ENCODE results near the gene RECK.
"Not testable (repeated sequence)": the region's sequence is repeated elsewhere in the genome, so short reads cannot be mapped to it uniquely, and the experiment has no call there.

Gene RECK, protein sequence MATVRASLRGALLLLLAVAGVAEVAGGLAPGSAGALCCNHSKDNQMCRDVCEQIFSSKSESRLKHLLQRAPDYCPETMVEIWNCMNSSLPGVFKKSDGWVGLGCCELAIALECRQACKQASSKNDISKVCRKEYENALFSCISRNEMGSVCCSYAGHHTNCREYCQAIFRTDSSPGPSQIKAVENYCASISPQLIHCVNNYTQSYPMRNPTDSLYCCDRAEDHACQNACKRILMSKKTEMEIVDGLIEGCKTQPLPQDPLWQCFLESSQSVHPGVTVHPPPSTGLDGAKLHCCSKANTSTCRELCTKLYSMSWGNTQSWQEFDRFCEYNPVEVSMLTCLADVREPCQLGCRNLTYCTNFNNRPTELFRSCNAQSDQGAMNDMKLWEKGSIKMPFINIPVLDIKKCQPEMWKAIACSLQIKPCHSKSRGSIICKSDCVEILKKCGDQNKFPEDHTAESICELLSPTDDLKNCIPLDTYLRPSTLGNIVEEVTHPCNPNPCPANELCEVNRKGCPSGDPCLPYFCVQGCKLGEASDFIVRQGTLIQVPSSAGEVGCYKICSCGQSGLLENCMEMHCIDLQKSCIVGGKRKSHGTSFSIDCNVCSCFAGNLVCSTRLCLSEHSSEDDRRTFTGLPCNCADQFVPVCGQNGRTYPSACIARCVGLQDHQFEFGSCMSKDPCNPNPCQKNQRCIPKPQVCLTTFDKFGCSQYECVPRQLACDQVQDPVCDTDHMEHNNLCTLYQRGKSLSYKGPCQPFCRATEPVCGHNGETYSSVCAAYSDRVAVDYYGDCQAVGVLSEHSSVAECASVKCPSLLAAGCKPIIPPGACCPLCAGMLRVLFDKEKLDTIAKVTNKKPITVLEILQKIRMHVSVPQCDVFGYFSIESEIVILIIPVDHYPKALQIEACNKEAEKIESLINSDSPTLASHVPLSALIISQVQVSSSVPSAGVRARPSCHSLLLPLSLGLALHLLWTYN

DNA sequence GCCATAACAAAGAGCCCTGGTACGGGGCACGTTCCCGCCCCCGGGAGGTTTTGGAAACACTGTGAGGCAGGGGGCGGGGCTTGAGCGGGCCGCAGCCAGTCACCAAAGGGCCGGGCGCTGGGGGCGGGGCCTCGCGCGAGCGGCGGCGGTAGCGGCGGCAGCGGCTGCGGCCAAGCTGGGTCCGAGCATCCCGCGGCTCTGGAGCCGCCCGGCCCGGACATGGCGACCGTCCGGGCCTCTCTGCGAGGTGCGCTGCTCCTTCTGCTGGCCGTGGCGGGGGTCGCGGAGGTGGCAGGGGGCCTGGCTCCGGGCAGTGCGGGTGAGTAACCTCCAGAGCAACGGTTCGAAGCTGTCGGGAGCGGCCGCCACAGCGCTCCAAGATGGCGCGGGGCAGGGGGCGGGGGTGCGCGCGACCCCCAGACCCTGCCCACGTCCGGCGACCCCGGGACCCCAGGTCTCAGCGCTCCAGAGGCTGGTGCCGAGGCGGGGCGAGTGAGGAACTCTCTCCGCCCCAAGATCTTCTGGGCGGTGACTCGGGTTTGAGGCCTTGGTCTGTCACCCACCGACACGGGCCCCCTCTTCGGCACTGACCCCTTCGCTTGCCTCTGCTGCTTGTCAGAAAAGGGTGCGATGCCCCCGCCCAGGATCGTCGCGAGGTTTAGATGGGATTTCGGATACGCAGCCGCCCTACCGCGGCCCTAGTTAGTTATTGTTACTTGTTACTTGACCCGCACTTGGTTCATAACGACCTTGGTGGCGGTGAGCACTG lies at the start of gene RECK:
Gene RECK, plus strand, starts transcription at position 134 of the 769 bp plus-strand sequence. Its CDS starts 86 bp downstream, at position 220.
- DNase-seq (ENCODE audit: low read depth, low spot score) = peak; percentile 16
- H3K27ac ChIP-seq = no peak within 1 kb of the TSS

DNA sequence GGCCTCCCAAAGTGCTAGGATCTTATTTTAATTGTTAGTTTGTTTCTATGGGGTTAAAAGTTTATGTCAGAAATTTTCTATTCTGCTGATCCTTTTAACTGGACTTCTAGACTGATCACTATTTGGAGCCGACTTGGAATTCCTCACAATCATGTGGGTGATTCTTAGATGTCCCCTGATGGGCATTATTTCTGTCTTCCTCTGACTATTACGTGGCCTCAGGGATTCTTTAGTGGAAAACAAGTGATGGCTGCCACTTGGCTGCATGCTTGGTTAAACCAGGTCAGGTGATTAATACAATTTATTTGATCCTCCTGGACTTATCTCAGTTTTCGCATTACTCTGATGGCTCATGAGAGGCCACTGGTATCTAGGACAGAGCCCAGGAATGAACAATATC lies 46.6 kb upstream of the RECK start:
- DNase-seq (ENCODE audit: low read depth, low spot score) = no peak
- no peak overlapping the region for H3K27ac ChIP-seq

DNA sequence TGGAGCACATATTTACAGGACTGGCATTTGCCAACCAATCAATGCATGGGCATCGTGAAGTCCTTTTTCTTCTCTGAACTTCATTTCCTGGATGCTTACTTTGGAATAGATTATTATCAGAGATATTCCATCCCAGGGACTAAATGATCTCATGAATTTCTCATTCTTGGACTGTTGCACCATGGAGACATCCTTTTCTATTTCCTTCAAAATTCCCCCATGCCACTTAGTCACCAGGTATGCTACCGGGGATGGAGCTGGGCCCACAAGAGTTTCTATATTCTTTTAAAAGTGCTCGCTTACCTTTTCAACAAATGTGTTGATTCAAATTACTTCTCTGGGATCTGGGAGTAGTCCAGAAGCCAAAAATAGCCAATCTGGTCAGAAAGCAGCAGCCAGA lies 43.6 kb upstream of the RECK start:
- not testable (repeated sequence) for H3K27ac ChIP-seq; DNase-seq (ENCODE audit: low read depth, low spot score)

DNA sequence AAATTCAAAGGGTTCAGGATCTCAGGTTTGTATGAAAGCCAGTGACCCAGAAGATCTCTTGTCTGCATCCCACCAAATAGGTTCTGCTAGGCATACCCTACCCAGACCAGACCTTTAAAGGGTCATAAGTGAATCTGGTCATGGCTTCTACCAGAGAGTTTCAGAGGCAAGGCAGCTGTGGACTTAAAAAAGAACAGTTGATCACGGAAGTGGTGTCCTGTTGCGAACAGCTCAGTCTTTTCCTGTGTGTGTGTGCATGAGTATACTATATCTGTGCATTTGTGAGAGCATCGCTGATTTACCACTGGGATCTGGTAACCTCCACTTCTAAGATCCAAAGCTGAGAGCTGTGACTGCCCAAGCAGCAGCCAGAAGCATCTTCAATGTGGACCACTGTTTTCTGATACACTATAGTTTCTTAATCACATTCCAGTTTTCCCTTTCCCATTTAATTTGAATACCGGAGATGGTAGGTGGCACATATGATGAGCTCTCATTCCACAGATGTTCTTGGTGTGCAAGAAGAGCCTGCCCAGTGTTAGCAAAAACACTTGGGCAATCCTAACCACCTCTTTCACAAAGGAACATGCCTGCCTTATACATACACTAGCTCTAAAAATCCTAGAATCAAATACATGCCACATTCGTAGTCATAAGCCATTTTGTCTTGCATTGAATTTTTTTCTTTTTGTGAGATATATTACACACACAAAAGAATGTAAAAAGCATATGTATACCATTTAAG lies 42.6 kb upstream of the RECK start:
- no peak overlapping the region for H3K27ac ChIP-seq
- DNase-seq (ENCODE audit: low read depth, low spot score) = no peak

DNA sequence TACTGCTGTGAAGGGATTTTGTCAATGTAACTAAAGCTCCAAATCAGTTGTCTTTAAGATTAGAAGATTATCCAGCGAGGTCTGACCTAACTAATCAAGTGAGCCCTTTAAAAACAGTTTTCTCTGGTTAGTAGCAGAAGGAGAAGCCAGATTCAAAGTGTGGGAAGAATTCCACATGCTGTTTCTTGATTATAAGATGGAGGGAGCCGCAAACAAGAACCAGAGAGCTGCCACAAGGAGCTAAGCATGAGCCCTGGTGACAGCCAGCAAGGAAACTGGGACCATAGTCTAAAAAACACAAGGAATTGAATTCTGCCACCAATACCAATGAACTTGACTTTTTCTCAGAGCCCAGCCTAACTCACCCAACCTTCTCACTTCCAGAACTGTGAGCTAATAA lies 41.8 kb upstream of the RECK start:
- DNase-seq (ENCODE audit: low read depth, low spot score) = no peak
- no peak overlapping the region for H3K27ac ChIP-seq

DNA sequence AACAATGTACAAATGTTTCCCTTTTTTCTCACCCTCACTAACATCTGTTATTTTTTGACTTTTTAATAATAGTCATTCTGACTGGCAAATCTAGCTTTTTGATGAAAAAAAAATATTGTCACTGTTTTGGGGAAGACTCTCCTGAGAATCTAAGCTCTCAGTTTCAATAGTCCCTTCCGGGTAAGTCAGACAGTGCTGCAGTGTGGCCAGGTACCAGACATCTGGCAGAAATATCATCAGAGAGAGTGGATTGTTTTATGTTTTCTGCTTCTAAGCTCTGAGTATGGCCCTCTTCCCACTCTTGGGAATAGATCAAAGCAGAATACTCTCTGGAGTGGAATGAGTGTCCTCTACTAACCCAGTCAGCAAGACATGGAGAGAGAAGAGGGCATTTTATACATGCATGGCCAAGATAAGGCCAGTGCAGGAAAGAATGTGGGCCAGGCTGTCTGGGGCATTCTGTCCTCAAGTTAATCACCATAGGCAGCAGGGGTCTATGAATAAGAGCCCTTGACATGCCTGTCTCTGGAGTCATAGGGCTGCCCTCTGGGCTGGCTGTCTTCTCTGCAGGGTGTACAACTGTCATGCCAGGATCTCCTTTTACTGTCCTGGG lies 40.2 kb upstream of the RECK start:
- DNase-seq (ENCODE audit: low read depth, low spot score) = no peak
- H3K27ac ChIP-seq = no peak overlapping the region

DNA sequence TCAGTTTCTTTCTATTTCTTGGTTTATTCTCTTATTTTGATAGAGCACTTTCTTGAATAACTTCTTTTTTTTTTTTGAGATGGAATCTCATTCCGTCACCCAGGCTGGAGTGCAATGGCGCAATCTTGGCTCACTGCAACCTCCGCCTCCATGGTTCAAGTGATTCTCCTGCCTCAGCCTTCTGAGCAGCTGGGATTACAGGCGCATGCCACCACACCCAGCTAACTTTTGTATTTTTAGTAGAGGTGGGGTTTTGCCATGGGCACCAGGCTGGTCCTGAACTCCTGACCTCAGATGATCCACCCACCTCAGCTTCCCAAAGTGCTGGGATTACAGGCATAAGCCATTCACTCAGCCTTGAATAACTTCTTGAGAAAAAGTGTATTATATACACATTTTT lies 39.7 kb upstream of the RECK start:
- not testable (repeated sequence) for H3K27ac ChIP-seq

DNA sequence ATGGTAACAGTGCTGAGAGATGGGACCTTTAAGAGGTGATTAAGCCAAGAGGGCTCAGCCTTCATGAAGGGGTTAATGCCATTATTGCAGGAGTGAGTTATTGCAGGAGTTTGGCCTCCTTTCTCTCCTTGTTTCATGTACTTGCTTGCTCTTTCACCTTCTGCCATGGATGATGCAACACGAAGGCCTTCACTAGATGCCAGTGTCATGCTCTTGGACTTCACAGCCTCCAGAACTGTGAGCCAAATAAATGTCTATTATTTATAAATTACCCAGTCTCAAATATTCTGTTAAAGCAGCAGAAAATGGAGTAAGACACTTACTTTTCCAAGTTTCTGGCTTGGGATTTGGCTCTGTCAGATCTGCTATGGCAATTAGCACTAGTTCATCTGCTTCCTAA lies 38.4 kb upstream of the RECK start:
- no peak for DNase-seq (ENCODE audit: low read depth, low spot score)
- no peak overlapping the region for H3K27ac ChIP-seq

More for the DNA sequence above, 39.7 kb upstream of the RECK start:
- not testable (repeated sequence) for DNase-seq (ENCODE audit: low read depth, low spot score)

DNA sequence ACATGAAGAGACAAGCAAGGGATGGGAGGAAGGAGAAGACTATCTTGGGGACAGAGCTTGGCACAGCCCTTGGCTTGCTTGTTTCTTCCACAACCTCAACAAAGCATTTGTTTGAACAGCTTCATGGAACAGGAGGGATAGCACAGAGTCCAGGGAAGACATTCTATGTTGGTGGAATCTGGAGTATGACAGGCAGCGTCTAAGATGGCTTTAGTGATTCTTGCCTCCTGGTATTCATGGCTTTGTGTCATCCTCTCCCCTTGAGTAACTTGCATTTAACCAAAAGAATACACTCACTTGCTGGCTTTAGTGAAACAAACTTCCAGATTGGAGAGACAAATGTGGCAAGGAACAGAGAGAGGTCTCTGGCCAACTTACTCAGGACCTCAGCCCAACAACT lies 30.8 kb upstream of the RECK start:
- no peak for DNase-seq (ENCODE audit: low read depth, low spot score)
- no peak overlapping the region for H3K27ac ChIP-seq

DNA sequence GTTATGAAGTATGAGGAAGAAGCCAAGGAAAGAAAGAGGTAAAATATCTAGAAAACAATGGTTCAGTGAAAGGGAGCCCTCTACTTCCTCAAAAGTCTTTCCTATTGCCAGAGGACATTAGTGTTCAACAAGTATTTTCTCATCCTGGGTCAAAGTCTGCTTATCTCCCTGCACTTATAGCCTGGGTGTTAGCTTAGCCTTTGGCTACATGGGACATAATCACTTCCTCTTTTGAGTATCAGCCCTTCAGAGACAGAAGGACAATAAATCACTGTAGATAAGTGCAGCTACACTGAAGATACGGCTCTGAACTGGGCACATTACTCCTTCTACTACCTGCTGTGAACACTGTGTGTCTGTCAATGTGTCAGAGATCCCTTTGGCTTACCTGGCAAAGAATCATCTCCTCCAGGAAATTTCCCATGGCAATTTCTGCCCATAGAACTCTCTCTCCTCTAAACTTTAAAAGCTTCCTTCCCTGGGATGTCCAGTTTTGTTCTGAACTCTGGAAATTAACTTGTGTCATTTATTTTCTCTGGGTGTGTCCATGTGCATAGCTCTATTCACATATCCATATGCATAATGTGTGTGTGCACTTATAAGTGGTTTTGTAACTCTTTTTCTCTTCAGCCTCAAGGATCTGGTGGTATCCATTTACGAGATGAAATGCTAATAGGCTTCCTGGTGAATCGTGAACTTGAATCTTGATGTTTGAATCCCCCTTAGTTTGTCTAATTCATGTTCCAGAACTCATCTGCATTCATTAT lies 30.0 kb upstream of the RECK start:
- DNase-seq (ENCODE audit: low read depth, low spot score) = no peak
- H3K27ac ChIP-seq = no peak overlapping the region

DNA sequence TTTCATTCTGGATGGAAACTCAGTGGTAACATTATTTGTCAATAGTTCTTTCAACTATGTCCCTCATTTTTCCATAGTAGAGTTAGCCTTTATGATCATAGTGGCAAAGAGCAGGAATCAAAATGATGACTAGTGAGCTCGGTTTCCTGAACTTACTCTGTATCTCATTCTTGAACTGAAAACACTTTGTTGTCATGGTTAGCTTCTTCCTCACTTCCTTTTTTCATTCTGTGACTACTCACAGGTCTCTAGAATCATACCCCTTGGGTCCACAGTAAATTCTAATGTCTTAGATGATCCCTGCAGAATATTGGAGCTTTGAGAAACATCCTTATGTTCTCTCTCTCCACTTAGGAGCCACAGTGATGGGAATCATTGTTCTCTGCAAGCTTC lies 29.4 kb upstream of the RECK start:
- no peak overlapping the region for H3K27ac ChIP-seq
- DNase-seq (ENCODE audit: low read depth, low spot score) = no peak

DNA sequence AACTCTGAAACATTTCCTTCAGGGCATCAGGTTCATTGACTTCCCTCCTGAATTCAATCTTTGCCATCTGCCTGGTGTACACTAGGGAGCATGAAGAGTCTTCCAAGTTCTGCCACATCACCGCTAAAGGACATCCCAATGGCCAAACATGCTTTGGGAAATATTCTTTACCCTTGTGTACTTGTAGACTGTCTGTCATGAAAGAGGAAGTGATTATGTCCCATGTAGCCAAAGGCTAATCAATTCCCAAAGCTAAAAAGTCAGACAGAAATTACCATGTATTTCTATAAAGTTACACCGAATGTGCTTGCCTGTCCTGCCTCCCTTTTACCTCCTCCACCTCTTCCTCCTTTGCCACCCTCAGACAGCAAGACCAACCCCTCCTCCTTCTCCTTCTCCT lies 28.9 kb upstream of the RECK start:
- DNase-seq (ENCODE audit: low read depth, low spot score) = no peak
- no peak overlapping the region for H3K27ac ChIP-seq

DNA sequence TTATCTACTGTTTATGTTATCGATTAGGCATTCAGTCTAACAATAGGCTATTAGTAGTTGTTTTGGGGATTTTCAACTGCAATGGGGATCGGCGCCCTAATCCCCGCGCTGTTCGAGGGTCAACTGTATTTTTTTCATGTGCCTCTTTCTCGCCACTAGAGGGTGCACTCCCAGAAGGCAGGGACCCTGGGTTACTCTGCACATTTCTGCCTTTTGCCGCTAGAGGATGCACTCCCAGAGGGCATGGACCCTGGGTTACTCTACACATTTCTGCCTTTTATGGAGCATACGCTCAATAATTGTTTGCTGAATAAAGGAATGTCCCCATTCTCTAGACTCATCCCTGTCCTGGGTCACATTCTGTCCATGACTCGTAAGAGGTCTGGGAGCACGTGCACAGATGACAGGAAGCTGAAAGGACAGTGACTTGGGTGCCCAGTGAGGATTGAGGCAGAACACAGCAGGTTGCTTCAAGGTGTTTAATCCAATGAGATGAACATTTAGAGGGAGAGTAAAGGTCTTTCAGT lies 27.9 kb upstream of the RECK start:
- H3K27ac ChIP-seq = no peak overlapping the region
- no peak for DNase-seq (ENCODE audit: low read depth, low spot score)

DNA sequence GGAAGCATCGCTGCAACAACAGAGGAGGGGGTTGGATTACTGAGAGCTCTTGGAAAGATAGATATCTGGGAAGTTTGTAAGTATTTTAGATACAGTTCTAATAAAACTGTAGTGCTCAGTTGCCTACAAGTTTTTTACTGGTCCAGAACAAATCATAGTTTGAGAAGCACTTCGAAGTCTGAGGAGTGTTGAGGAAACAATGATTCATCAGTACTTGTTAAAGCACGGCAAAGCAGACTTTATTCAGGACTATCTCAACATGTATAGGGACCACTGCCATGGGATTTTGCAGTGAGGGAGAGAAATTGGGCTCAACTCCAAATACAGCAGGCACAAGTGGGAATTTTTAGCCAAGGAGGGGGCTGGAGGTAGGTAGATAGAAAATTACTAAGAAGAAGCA lies 25.3 kb upstream of the RECK start:
- H3K27ac ChIP-seq = no peak overlapping the region
- no peak for DNase-seq (ENCODE audit: low read depth, low spot score)

DNA sequence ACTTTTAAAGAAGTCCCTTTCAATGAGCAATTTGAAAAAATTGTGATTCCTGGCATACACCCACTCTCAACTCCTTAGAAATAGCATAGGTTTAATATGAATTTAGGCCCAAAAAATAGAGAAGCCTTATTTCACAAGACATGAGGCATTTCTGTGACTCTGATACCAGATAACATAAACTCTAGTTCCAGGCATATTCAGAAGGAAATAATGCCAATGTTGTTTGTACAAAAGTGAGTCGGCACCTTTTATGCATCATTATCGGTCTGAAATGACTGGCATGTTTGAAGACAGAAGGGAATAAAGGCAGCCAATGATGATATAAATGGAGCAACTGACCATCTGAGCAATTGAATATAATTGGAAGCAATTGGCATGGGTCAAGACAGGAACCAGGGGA lies 19.4 kb upstream of the RECK start:
- H3K27ac ChIP-seq = no peak overlapping the region
- no peak for DNase-seq (ENCODE audit: low read depth, low spot score)

DNA sequence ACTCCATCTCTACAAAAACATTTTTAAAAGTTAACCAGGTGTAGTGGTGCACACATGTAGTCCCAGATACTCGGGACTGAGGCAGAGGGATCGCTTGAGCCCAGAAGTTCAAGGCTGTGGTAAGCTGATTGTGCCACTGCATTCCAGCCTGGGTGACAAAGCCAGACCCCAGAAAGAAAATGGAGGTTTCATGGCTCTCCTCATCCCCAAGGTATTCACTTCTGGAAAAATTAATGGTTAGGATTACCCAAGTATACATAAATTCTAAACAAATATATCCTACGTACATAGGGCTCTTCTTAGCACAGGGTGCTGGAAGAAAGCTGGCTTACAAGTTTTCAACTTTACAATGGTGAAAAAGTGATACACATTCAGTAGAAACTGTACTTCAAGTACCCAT lies 18.6 kb upstream of the RECK start:
- H3K27ac ChIP-seq = no peak overlapping the region
- no peak for DNase-seq (ENCODE audit: low read depth, low spot score)

DNA sequence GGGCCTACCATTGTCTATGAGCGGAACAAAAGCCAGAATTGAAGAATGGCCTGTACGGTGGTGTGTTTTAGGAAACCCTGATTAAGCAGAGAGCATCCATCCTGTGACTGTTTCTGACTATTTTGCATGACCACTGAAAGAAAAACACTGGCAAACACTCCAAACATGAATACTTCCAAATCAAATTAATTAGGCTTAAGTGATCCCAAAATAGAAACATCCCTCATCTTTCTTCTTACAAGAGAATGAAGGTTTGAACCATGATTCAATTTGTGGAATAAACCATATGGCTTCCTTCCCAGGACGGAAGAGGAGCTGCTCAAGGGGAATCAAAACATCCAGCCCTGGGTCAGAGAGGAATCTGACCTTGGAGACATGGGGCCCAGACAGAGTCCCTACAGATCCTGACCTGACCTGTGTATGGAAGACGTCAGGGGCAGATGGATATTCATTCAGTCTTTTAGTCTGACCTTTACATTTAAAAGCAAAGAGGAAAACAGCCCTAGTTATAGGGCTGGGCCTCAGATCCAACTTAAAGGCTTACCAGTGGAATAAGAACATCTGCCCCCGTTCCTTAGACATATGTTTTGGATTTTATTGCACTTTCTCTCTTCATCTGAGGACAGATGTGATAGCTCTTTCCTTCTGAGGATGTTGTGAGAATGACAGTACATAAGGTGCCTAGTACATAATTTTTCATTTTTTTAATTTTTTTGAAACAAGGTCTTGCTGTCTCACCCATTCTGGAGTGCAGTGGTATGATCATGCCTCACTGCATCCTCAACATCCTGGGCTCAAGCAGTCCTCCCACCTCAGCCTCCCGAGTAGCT lies 17.6 kb upstream of the RECK start:
- DNase-seq (ENCODE audit: low read depth, low spot score) = no peak
- H3K27ac ChIP-seq = no peak overlapping the region

DNA sequence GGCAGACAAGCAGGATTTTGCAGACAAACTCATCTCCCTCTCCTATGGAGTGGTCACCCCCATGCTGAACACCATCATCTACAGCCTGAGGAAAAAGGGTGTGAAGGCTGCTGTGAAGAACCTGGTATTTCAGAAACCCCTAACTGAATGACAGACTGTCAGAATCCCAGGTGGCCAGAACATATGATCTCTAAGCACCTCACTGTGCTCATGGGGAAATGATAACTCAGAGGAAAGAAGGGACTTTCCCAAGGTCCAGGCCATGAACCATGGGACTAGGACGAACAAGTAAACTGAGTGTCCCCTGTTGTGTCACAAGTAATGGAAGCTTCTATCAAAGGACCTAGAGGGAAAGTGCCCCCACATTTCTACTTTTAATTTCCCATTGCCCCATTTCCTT lies 14.7 kb upstream of the RECK start:
- no peak for DNase-seq (ENCODE audit: low read depth, low spot score)
- H3K27ac ChIP-seq = no peak overlapping the region

Data from epithelial cell of prostate (primary cell).